A549 (cell line): ENCODE measurements around the gene IRF3. TPM values are rescaled to one million over a fixed set of nuclear protein-coding genes. Genes with fewer than 3 reads are reported as not detected.

Source experiments
- ATAC-seq, 2 experiments: fragments of 200-7000 bp in 1 of 2; fragments of >200 bp in 1 of 2; cut with Nextera tagmentation in 1 of 2; cut with Tn5 transposase in 1 of 2; 3 replicates each; pipeline versions ENCODE4 v1.8.0 to v1.9.1; 2018 to 2020; ENCODE audit warnings: mild to moderate bottlenecking in 1 of 2, moderate library complexity in 1 of 2
- CTCF ChIA-PET: fragments of 300-600 bp; sonication (Branson Sonifier 250); formaldehyde crosslinking; extraction: SDS; loops from one replicate; lab custom pipeline; 2021; ENCODE audit warnings: antibody characterized with exemption, inconsistent platforms; lab: Yijun Ruan, JAX
- POLR2A ChIA-PET: fragments of 350-600 bp; formaldehyde crosslinking; extraction: SDS; loops from one replicate; lab custom pipeline; 2021; ENCODE audit warnings: antibody characterized with exemption, inconsistent platforms; lab: Yijun Ruan, JAX
- DNase-seq, 2 experiments: peaks; one replicate each; pipeline versions ENCODE4 v3.0.0 to v3.0.0-alpha.2; 2011 to 2016; ENCODE audit warnings: low read depth in 1 of 2, low spot score in 1 of 2
- FAIRE-seq: peaks from 2 replicates; lab custom pipeline; 2011; peaks lifted over from hg19 to GRCh38; lab: Jason Lieb, UNC
- H3K27ac ChIP-seq, 2 experiments: fragments of >200 bp; sonication (Bioruptor Twin); formaldehyde crosslinking; 3 replicates each; pipeline ENCODE4 v1.5.1; 2016 to 2017
- H3K4me1 ChIP-seq: fragments of >200 bp; sonication (Bioruptor Twin); formaldehyde crosslinking; 3 replicates; pipeline ENCODE4 v1.6.1; 2016
- H3K4me2 ChIP-seq: fragments of >200 bp; sonication (Bioruptor Twin); formaldehyde crosslinking; 3 replicates; pipeline ENCODE4 v1.6.1; 2016
- H3K4me3 ChIP-seq: fragments of >200 bp; sonication (Bioruptor Twin); formaldehyde crosslinking; 3 replicates; pipeline ENCODE4 v1.5.1; 2016
- H3K9me3 ChIP-seq: fragments of >200 bp; sonication (Bioruptor Twin); formaldehyde crosslinking; 3 replicates; pipeline ENCODE4 v1.6.1; 2016
- BHLHE40 ChIP-seq: IDR thresholded peaks from 2 replicates; pipeline ENCODE4 v1.6.1; 2012; ENCODE audit warnings: low read depth, low read length, inconsistent platforms
- CBX8 ChIP-seq: fragments of 200-600 bp; sonication (generic); IDR thresholded peaks from 2 replicates; pipeline ENCODE4 v1.6.1; 2016
- CHD4 ChIP-seq: fragments of 200-600 bp; sonication (generic); IDR thresholded peaks from 2 replicates; pipeline ENCODE4 v1.6.1; 2016; ENCODE audit warnings: antibody characterized with exemption, mild to moderate bottlenecking, borderline replicate concordance
- CTCF ChIP-seq: fragments of >200 bp; sonication (Bioruptor Twin); formaldehyde crosslinking; IDR thresholded peaks from 3 replicates; pipeline ENCODE4 v1.5.1; 2016
- EHMT2 ChIP-seq: fragments of 200-600 bp; sonication (generic); IDR thresholded peaks from 2 replicates; pipeline ENCODE4 v1.6.1; 2016; ENCODE audit warnings: antibody characterized with exemption, low read depth, mild to moderate bottlenecking, moderate library complexity
- ESRRA ChIP-seq: fragments of 150-350 bp; IDR thresholded peaks from 2 replicates; pipeline ENCODE4 v1.6.1; 2014; ENCODE audit warnings: mild to moderate bottlenecking, low read length, borderline replicate concordance
- FOSL2 ChIP-seq, 2 experiments: fragments of 450-650 bp in 1 of 2; fragments of >200 bp in 1 of 2; sonication (Bioruptor Twin) in 1 of 2; formaldehyde crosslinking; IDR thresholded peaks; 2 replicates each; pipeline versions ENCODE4 v1.5.0 to v1.6.1; 2016 to 2020; ENCODE audit warnings: mild to moderate bottlenecking in 1 of 2, moderate library complexity in 1 of 2
- HDAC2 ChIP-seq: fragments of 200-600 bp; sonication (generic); IDR thresholded peaks from 2 replicates; pipeline ENCODE4 v1.6.1; 2016
- HEYL ChIP-seq: fragments of 250-450 bp; sonication (Bioruptor Pico); IDR thresholded peaks from 2 replicates; pipeline ENCODE4 v1.8.0; 2021; ENCODE audit warnings: mild to moderate bottlenecking, moderate library complexity
- HOXA7 ChIP-seq: fragments of 250-450 bp; sonication (Bioruptor Pico); IDR thresholded peaks from 2 replicates; pipeline ENCODE4 v1.5.0; 2020; ENCODE audit warnings: mild to moderate bottlenecking, moderate library complexity
- HOXB5 ChIP-seq: fragments of 250-450 bp; sonication (Bioruptor Pico); IDR thresholded peaks from 2 replicates; pipeline ENCODE4 v1.5.0; 2020; ENCODE audit warnings: mild to moderate bottlenecking, moderate library complexity
- KDM1A ChIP-seq: fragments of 200-600 bp; sonication (generic); IDR thresholded peaks from 2 replicates; pipeline ENCODE4 v1.6.1; 2016; ENCODE audit warnings: low read depth, mild to moderate bottlenecking
- MAX ChIP-seq: IDR thresholded peaks from 2 replicates; pipeline ENCODE4 v1.6.1; 2012
- NFE2L2 ChIP-seq: fragments of 150-350 bp; conservative IDR thresholded peaks from 2 replicates; pipeline ENCODE4 v1.6.1; 2014; ENCODE audit warnings: low read length
- NR3C1 ChIP-seq: fragments of >200 bp; sonication (Bioruptor Twin); formaldehyde crosslinking; IDR thresholded peaks from 3 replicates; pipeline ENCODE4 v1.6.1; 2017
- RCOR1 ChIP-seq: fragments of 150-350 bp; IDR thresholded peaks from 2 replicates; pipeline ENCODE4 v1.6.1; 2014; ENCODE audit warnings: antibody characterized with exemption, low read length, low read depth
- SREBF2 ChIP-seq: fragments of 450-650 bp; IDR thresholded peaks from 2 replicates; pipeline ENCODE4 v1.6.1; 2014; ENCODE audit warnings: mild to moderate bottlenecking, moderate library complexity
- USF2 ChIP-seq: fragments of 450-650 bp; IDR thresholded peaks from 2 replicates; pipeline ENCODE4 v1.6.1; 2014; ENCODE audit warnings: antibody characterized with exemption
- WGBS: methylation state at CpG from one replicate; pipeline ENCODE4 v1.1.6; 2017; ENCODE audit errors: missing lambda C conversion rate; 5-methylcytosine and 5-hydroxymethylcytosine counted together
- polyA plus RNA-seq, 4 experiments: library from polyadenylated mRNA; depleted of rRNA in 3 of 4; stranded (reverse); fragments of >200 nt; fragmentation: RNase III in 1 of 4; extraction: RNeasy Plus Mini Kit Qiagen cat#74134 plus additional on column Dnase treatment in 1 of 4; gene quantifications; 2 replicates in 3 of 4; 3 replicates in 1 of 4; pipeline ENCODE4 v1.2.3, GENCODE V29; 2011 to 2017
- small RNA-seq, 6 experiments: library from RNA; depleted of rRNA; stranded (forward); fragments of <200 nt; gene quantifications; one replicate each; pipeline ENCODE3, GENCODE V24; 2012

IRF3 gene
- polyA plus RNA-seq, 2 of the 4 experiments (the other 2 are of a cell fraction) = 54.0 to 103 TPM

DNA sequence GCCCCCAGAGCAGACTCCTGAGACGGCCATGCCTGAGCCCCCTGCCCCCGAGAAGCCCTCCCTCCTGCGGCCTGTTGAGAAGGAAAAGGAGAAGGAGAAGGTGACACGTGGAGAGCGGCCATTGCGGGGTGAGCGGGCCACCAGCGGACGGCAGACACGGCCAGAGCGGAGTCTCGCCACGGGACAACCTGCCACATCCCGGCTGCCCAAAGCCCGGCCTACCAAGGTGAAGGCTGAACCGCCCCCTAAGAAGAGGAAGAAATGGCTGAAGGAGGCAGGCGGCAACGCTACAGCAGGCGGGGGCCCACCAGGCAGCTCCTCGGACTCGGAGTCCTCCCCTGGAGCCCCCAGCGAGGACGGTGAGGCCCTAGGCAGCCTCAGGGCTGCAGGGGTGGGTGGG lies 49.8 kb downstream of the IRF3 start (continued):
- TF ChIP-seq NR3C1 = no peak
- TF ChIP-seq CBX8 = no peak
- TF ChIP-seq HOXA7 (CRISPR knock-in tag) = no peak

GRCh38 chr19:49614096-49614833 lies 51.4 kb downstream of the IRF3 start:
- DNase-seq = peak; percentile 71 to 78
- no peak overlapping the region for H3K4me3 ChIP-seq
- FAIRE-seq = peak; percentile 65
- no peaks in the 10 kb centered on the region for H3K9me3 ChIP-seq
- WGBS = 35% methylated on average over 18 of the region's 19 CpGs
- 0 out of 2 replicates have a peak, but pooled peaks have one; percentile 2 for TF ChIP-seq ESRRA
- no peak for TF ChIP-seq RCOR1
- no peak for TF ChIP-seq CHD4
- no peak for TF ChIP-seq EHMT2
- peak; percentile 67 for TF ChIP-seq FOSL2 (IDR thresholded peaks at IDR 0.05)
- peak; percentile 80 for TF ChIP-seq FOSL2 (CRISPR knock-in tag; IDR thresholded peaks at IDR 0.05)
- peak; percentile 17; the same call in 1 of the 3 replicates for TF ChIP-seq CTCF
- TF ChIP-seq HOXB5 = no peak
- TF ChIP-seq NFE2L2 = 0 out of 2 replicates have a peak, but pooled peaks have one; percentile 15
- TF ChIP-seq MAX = 0 out of 2 replicates have a peak, but pooled peaks have one; percentile 10
- TF ChIP-seq KDM1A = no peak
- ChIA-PET CTCF (interaction anchor here (0.8 to 3.9 kb wide), 7 partner anchors 11 to 59 kb away, joined by 3 to 11 read pairs (median 4); no protein-coding TSS in a partner anchor), POLR2A (interaction anchor here (0.9 to 1.8 kb wide), 2 partner anchors 26 to 28 kb away, joined by 3 to 5 read pairs; partner anchors contain the start of gene SCAF1)
- peak overlapping the region; percentile 65 to 84; a peak in 5 of 6 replicates for H3K27ac ChIP-seq
- ATAC-seq = peak; percentile 85 to 89
- peaks cover 34% of the 10 kb centered on the region for H3K4me1 ChIP-seq
- H3K4me2 ChIP-seq = peak overlapping the region; percentile 72

GRCh38 chr19:49613374-49613773 lies 52.3 kb downstream of the IRF3 start:
- FAIRE-seq = peak; percentile 7
- peaks cover 34% of the 10 kb centered on the region for H3K4me1 ChIP-seq
- WGBS = 28% methylated on average over 4 of the region's 4 CpGs
- H3K4me2 ChIP-seq = peak overlapping the region; percentile 72
- ChIA-PET CTCF (interaction anchor here (1.6 to 1.7 kb wide), 3 partner anchors 10 to 59 kb away, joined by 3 to 7 read pairs (median 5); no protein-coding TSS in a partner anchor), POLR2A (interaction anchor here (1.8 kb wide), 1 partner anchor 28 kb away, joined by 5 read pairs; the partner anchor contains the start of gene SCAF1)
- ATAC-seq = peak; percentile 43 to 59
- H3K4me3 ChIP-seq = no peak overlapping the region
- peak; percentile 68 to 69 for DNase-seq
- TF ChIP-seq FOSL2 (IDR thresholded peaks at IDR 0.05) = no peak
- TF ChIP-seq FOSL2 (CRISPR knock-in tag; IDR thresholded peaks at IDR 0.05) = peak; percentile 72
- peak; percentile 71; the same call in 1 of the 2 replicates for TF ChIP-seq ESRRA
- TF ChIP-seq HEYL (CRISPR knock-in tag) = no peak
- peak; percentile 62 for TF ChIP-seq USF2
- no peak for TF ChIP-seq BHLHE40
- no peak for TF ChIP-seq HDAC2
- no peak for TF ChIP-seq SREBF2
- H3K27ac ChIP-seq = peak overlapping the region; percentile 65 to 84
- H3K9me3 ChIP-seq = no peaks in the 10 kb centered on the region

Small RNA genes lying within 50 kb of the gene (small RNA-seq; reads per million reads assigned to genes)
- gene MIR5088 = 0 to 1.4 (median 0) reads per million in 6 experiments

Other genes with a start within 250 kb of the IRF3 start
- not detected in 2 replicates for gene PTH2, start 242.4 kb downstream of the IRF3 start, polyA plus RNA-seq (2011; rRNA removed)
- gene PTH2, start 242.4 kb downstream of the IRF3 start, polyA plus RNA-seq (2017; fragmentation: RNase III; extraction: RNeasy Plus Mini Kit Qiagen cat#74134 plus additional on column Dnase treatment) = not detected in 3 replicates
- 0.06 TPM in 1 of 2 replicates, not detected in the other for gene GFY, start 240.5 kb downstream of the IRF3 start, polyA plus RNA-seq (2011; rRNA removed)
- gene GFY, start 240.5 kb downstream of the IRF3 start, polyA plus RNA-seq (2017; fragmentation: RNase III; extraction: RNeasy Plus Mini Kit Qiagen cat#74134 plus additional on column Dnase treatment) = 0.16 to 0.18 TPM in 2 of 3 replicates, not detected in the other
- 0.48 and 0.50 TPM in 2 replicates for gene SLC17A7, start 224.3 kb downstream of the IRF3 start, polyA plus RNA-seq (2011; rRNA removed)
- 0.35 to 0.44 TPM (median 0.39 TPM) in 3 replicates for gene SLC17A7, start 224.3 kb downstream of the IRF3 start, polyA plus RNA-seq (2017; fragmentation: RNase III; extraction: RNeasy Plus Mini Kit Qiagen cat#74134 plus additional on column Dnase treatment)
- 74.1 and 89.7 TPM in 2 replicates for gene PIH1D1, start 214.0 kb downstream of the IRF3 start, polyA plus RNA-seq (2011; rRNA removed)
- gene PIH1D1, start 214.0 kb downstream of the IRF3 start, polyA plus RNA-seq (2017; fragmentation: RNase III; extraction: RNeasy Plus Mini Kit Qiagen cat#74134 plus additional on column Dnase treatment) = 96.8 to 114 TPM (median 113 TPM) in 3 replicates
- 9.7 and 10.2 TPM in 2 replicates for gene ALDH16A1, start 212.6 kb downstream of the IRF3 start, polyA plus RNA-seq (2011; rRNA removed)
- gene ALDH16A1, start 212.6 kb downstream of the IRF3 start, polyA plus RNA-seq (2017; fragmentation: RNase III; extraction: RNeasy Plus Mini Kit Qiagen cat#74134 plus additional on column Dnase treatment) = 19.9 to 23.0 TPM (median 23.0 TPM) in 3 replicates
- 0.42 and 0.58 TPM in 2 replicates for gene FLT3LG, start 191.6 kb downstream of the IRF3 start, polyA plus RNA-seq (2011; rRNA removed)
- 0.99 to 1.2 TPM (median 1.0 TPM) in 3 replicates for gene FLT3LG, start 191.6 kb downstream of the IRF3 start, polyA plus RNA-seq (2017; fragmentation: RNase III; extraction: RNeasy Plus Mini Kit Qiagen cat#74134 plus additional on column Dnase treatment)
- 5,391 and 5,410 TPM in 2 replicates for gene RPL13A, start 178.2 kb downstream of the IRF3 start, polyA plus RNA-seq (2011; rRNA removed)
- 3,383 to 3,595 TPM (median 3,438 TPM) in 3 replicates for gene RPL13A, start 178.2 kb downstream of the IRF3 start, polyA plus RNA-seq (2017; fragmentation: RNase III; extraction: RNeasy Plus Mini Kit Qiagen cat#74134 plus additional on column Dnase treatment)
- gene RPS11, start 169.4 kb downstream of the IRF3 start, polyA plus RNA-seq (2011; rRNA removed) = 2,624 and 3,014 TPM in 2 replicates
- 3,721 to 3,877 TPM (median 3,793 TPM) in 3 replicates for gene RPS11, start 169.4 kb downstream of the IRF3 start, polyA plus RNA-seq (2017; fragmentation: RNase III; extraction: RNeasy Plus Mini Kit Qiagen cat#74134 plus additional on column Dnase treatment)
- 25.7 and 32.0 TPM in 2 replicates for gene FCGRT, start 153.2 kb downstream of the IRF3 start, polyA plus RNA-seq (2011; rRNA removed)
- 20.0 to 28.4 TPM (median 28.4 TPM) in 3 replicates for gene FCGRT, start 153.2 kb downstream of the IRF3 start, polyA plus RNA-seq (2017; fragmentation: RNase III; extraction: RNeasy Plus Mini Kit Qiagen cat#74134 plus additional on column Dnase treatment)
- 0.31 and 0.41 TPM in 2 replicates for gene RCN3, start 137.9 kb downstream of the IRF3 start, polyA plus RNA-seq (2011; rRNA removed)
- gene RCN3, start 137.9 kb downstream of the IRF3 start, polyA plus RNA-seq (2017; fragmentation: RNase III; extraction: RNeasy Plus Mini Kit Qiagen cat#74134 plus additional on column Dnase treatment) = 1.6 to 2.1 TPM (median 1.8 TPM) in 3 replicates
- gene NOSIP, start 85.3 kb downstream of the IRF3 start, polyA plus RNA-seq (2011; rRNA removed) = 49.0 and 52.5 TPM in 2 replicates
- 98.0 to 105 TPM (median 101 TPM) in 3 replicates for gene NOSIP, start 85.3 kb downstream of the IRF3 start, polyA plus RNA-seq (2017; fragmentation: RNase III; extraction: RNeasy Plus Mini Kit Qiagen cat#74134 plus additional on column Dnase treatment)
- gene PRRG2, start 84.5 kb downstream of the IRF3 start, polyA plus RNA-seq (2011; rRNA removed) = 0.53 and 0.82 TPM in 2 replicates
- 0.68 to 1.1 TPM (median 1.0 TPM) in 3 replicates for gene PRRG2, start 84.5 kb downstream of the IRF3 start, polyA plus RNA-seq (2017; fragmentation: RNase III; extraction: RNeasy Plus Mini Kit Qiagen cat#74134 plus additional on column Dnase treatment)
- 0.78 and 1.6 TPM in 2 replicates for gene PRR12, start 74.7 kb downstream of the IRF3 start, polyA plus RNA-seq (2011; rRNA removed)
- gene PRR12, start 74.7 kb downstream of the IRF3 start, polyA plus RNA-seq (2017; fragmentation: RNase III; extraction: RNeasy Plus Mini Kit Qiagen cat#74134 plus additional on column Dnase treatment) = 13.0 to 16.3 TPM (median 15.6 TPM) in 3 replicates
- 45.9 and 47.6 TPM in 2 replicates for gene RRAS, start 25.7 kb downstream of the IRF3 start, polyA plus RNA-seq (2011; rRNA removed)
- 49.2 to 55.4 TPM (median 50.2 TPM) in 3 replicates for gene RRAS, start 25.7 kb downstream of the IRF3 start, polyA plus RNA-seq (2017; fragmentation: RNase III; extraction: RNeasy Plus Mini Kit Qiagen cat#74134 plus additional on column Dnase treatment)
- gene SCAF1, start 23.6 kb downstream of the IRF3 start, polyA plus RNA-seq (2011; rRNA removed) = 4.0 and 6.1 TPM in 2 replicates
- 41.0 to 47.9 TPM (median 47.2 TPM) in 3 replicates for gene SCAF1, start 23.6 kb downstream of the IRF3 start, polyA plus RNA-seq (2017; fragmentation: RNase III; extraction: RNeasy Plus Mini Kit Qiagen cat#74134 plus additional on column Dnase treatment)
- gene BCL2L12, start 76 bp upstream of the IRF3 start, polyA plus RNA-seq (2011; rRNA removed) = 26.6 and 29.2 TPM in 2 replicates
- gene BCL2L12, start 76 bp upstream of the IRF3 start, polyA plus RNA-seq (2017; fragmentation: RNase III; extraction: RNeasy Plus Mini Kit Qiagen cat#74134 plus additional on column Dnase treatment) = 47.8 to 53.0 TPM (median 48.6 TPM) in 3 replicates
- 440 and 504 TPM in 2 replicates for gene PRMT1, start 11.4 kb upstream of the IRF3 start, polyA plus RNA-seq (2011; rRNA removed)
- 488 to 516 TPM (median 500 TPM) in 3 replicates for gene PRMT1, start 11.4 kb upstream of the IRF3 start, polyA plus RNA-seq (2017; fragmentation: RNase III; extraction: RNeasy Plus Mini Kit Qiagen cat#74134 plus additional on column Dnase treatment)
- gene ADM5, start 23.7 kb upstream of the IRF3 start, polyA plus RNA-seq (2011; rRNA removed) = 2.0 and 2.9 TPM in 2 replicates
- gene ADM5, start 23.7 kb upstream of the IRF3 start, polyA plus RNA-seq (2017; fragmentation: RNase III; extraction: RNeasy Plus Mini Kit Qiagen cat#74134 plus additional on column Dnase treatment) = 4.3 to 4.5 TPM (median 4.4 TPM) in 3 replicates
- 8.2 and 8.5 TPM in 2 replicates for gene CPT1C, start 25.3 kb upstream of the IRF3 start, polyA plus RNA-seq (2011; rRNA removed)
- 13.7 to 17.1 TPM (median 15.4 TPM) in 3 replicates for gene CPT1C, start 25.3 kb upstream of the IRF3 start, polyA plus RNA-seq (2017; fragmentation: RNase III; extraction: RNeasy Plus Mini Kit Qiagen cat#74134 plus additional on column Dnase treatment)
- not detected in 2 replicates for gene TSKS, start 97.4 kb upstream of the IRF3 start, polyA plus RNA-seq (2011; rRNA removed)
- not detected in 3 replicates for gene TSKS, start 97.4 kb upstream of the IRF3 start, polyA plus RNA-seq (2017; fragmentation: RNase III; extraction: RNeasy Plus Mini Kit Qiagen cat#74134 plus additional on column Dnase treatment)
- 36.6 and 41.6 TPM in 2 replicates for gene AP2A1, start 101.1 kb upstream of the IRF3 start, polyA plus RNA-seq (2011; rRNA removed)
- gene AP2A1, start 101.1 kb upstream of the IRF3 start, polyA plus RNA-seq (2017; fragmentation: RNase III; extraction: RNeasy Plus Mini Kit Qiagen cat#74134 plus additional on column Dnase treatment) = 53.4 to 62.1 TPM (median 58.6 TPM) in 3 replicates
- 12.5 and 14.5 TPM in 2 replicates for gene FUZ, start 147.4 kb upstream of the IRF3 start, polyA plus RNA-seq (2011; rRNA removed)
- gene FUZ, start 147.4 kb upstream of the IRF3 start, polyA plus RNA-seq (2017; fragmentation: RNase III; extraction: RNeasy Plus Mini Kit Qiagen cat#74134 plus additional on column Dnase treatment) = 15.9 to 23.7 TPM (median 21.7 TPM) in 3 replicates
- 20.4 and 27.1 TPM in 2 replicates for gene MED25, start 152.4 kb upstream of the IRF3 start, polyA plus RNA-seq (2011; rRNA removed)
- gene MED25, start 152.4 kb upstream of the IRF3 start, polyA plus RNA-seq (2017; fragmentation: RNase III; extraction: RNeasy Plus Mini Kit Qiagen cat#74134 plus additional on column Dnase treatment) = 36.4 to 41.6 TPM (median 40.1 TPM) in 3 replicates
- gene PTOV1, start 185.3 kb upstream of the IRF3 start, polyA plus RNA-seq (2011; rRNA removed) = 27.7 and 41.2 TPM in 2 replicates
- 119 to 153 TPM (median 147 TPM) in 3 replicates for gene PTOV1, start 185.3 kb upstream of the IRF3 start, polyA plus RNA-seq (2017; fragmentation: RNase III; extraction: RNeasy Plus Mini Kit Qiagen cat#74134 plus additional on column Dnase treatment)
- gene PNKP, start 201.7 kb upstream of the IRF3 start, polyA plus RNA-seq (2011; rRNA removed) = 22.5 and 23.3 TPM in 2 replicates
- gene PNKP, start 201.7 kb upstream of the IRF3 start, polyA plus RNA-seq (2017; fragmentation: RNase III; extraction: RNeasy Plus Mini Kit Qiagen cat#74134 plus additional on column Dnase treatment) = 63.8 to 75.9 TPM (median 71.2 TPM) in 3 replicates
- 39.2 and 41.5 TPM in 2 replicates for gene AKT1S1, start 211.5 kb upstream of the IRF3 start, polyA plus RNA-seq (2011; rRNA removed)
- 63.4 to 75.9 TPM (median 75.3 TPM) in 3 replicates for gene AKT1S1, start 211.5 kb upstream of the IRF3 start, polyA plus RNA-seq (2017; fragmentation: RNase III; extraction: RNeasy Plus Mini Kit Qiagen cat#74134 plus additional on column Dnase treatment)
- gene TBC1D17, start 211.8 kb upstream of the IRF3 start, polyA plus RNA-seq (2011; rRNA removed) = 12.3 and 18.0 TPM in 2 replicates
- 26.6 to 44.8 TPM (median 41.5 TPM) in 3 replicates for gene TBC1D17, start 211.8 kb upstream of the IRF3 start, polyA plus RNA-seq (2017; fragmentation: RNase III; extraction: RNeasy Plus Mini Kit Qiagen cat#74134 plus additional on column Dnase treatment)
- 0.15 and 0.18 TPM in 2 replicates for gene IL4I1, start 231.0 kb upstream of the IRF3 start, polyA plus RNA-seq (2011; rRNA removed)
- 0.62 to 0.88 TPM (median 0.87 TPM) in 3 replicates for gene IL4I1, start 231.0 kb upstream of the IRF3 start, polyA plus RNA-seq (2017; fragmentation: RNase III; extraction: RNeasy Plus Mini Kit Qiagen cat#74134 plus additional on column Dnase treatment)